Liver (tissue), 3 donors: ENCODE data around the gene TMEM213.

Experiments
- ATF3 ChIP-seq: IDR thresholded peaks from 2 replicates; pipeline ENCODE4 v1.6.1; 2016; ENCODE audit warnings: antibody characterized with exemption
- CTCF ChIP-seq: fragments of 150-350 bp; IDR thresholded peaks from 2 replicates; pipeline ENCODE4 v1.5.1; 2017; ENCODE audit warnings: improper control_type of control experiment, low read depth, low read length; ENCODE audit not compliant: missing input control
- HNF4G ChIP-seq: IDR thresholded peaks from 2 replicates; pipeline ENCODE4 v1.6.1; 2016; ENCODE audit warnings: antibody characterized with exemption
- REST ChIP-seq: IDR thresholded peaks from 2 replicates; pipeline ENCODE4 v1.6.1; 2016; ENCODE audit warnings: antibody characterized with exemption, mild to moderate bottlenecking
- donor health status: healthy.
- donor health status: healthy.

- TF ChIP-seq CTCF (no peak), REST (no peak), HNF4G (no peak), ATF3 (no peak)
These were observed 81.1 kb downstream of the TMEM213 start for GRCh38 chr7:138878856-138879255.
